CD4-positive, alpha-beta T cell treated with Interleukin-1 beta for 1 hour (primary cell): ENCODE results near the gene HDGFL2.
A peak's percentile ranks its signal among the peaks of the same experiment; 100 is the strongest.
"Not testable (repeated sequence)": the region's sequence is repeated elsewhere in the genome, so short reads cannot be mapped to it uniquely, and the experiment has no call there.

Experiments
- DNase-seq, 2 donors: peaks; one replicate each; pipeline ENCODE4 v3.0.0-alpha.2; 2020 to 2022

The HDGFL2 gene

DNA sequence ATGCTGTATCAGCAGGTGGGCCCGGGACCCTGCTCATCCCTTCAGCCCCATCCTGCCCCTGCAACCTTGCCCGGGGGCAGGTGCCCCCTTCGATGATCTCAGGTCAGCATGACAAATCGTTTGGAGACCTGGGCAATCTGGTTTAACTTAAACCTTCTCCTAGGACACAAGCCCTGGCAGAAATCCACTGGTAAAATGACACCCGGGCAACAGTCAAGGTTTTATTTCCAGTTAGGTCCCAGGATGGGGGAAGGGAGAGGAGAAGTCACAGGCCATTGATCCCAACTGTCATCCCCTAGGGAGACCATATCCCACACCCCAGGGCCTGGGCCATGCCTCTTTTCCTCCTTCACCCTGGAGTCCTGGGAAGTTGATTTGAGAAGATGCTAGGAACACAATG, 64.7 kb downstream of the HDGFL2 start:
- DNase-seq, result no peak

DNA sequence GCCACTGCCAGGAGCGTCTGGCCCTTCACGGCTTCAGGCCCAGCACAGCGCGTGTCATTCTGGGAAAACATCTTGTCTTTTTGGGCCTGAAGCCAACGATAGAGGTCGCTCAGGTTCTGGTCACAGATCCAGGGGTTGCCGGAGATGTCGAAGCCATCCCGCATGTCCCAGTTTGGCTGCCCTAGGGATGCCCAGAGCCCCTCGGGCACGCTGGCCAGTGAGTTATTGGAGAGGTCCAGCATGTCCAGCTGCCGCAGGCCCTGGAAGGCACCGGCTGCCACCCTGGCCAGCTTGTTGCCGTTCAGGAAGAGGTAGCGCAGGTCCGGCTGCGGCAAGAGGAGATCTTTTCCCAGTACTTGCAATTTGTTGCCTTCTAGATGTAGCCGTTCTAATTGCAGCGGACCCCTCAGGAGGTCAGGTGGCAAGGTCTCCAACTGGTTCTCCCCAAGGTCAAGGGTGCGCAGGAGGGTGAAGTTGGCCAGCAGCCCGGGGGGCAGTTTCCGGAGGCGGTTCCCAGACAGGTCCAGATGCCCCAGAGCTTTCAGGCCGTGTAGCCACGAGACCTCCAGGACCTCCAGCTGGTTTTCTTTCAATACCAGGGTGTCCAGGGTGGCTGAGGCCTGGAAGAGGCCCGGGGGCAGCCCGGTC, 66.0 kb downstream of the HDGFL2 start:
- DNase-seq, result no peak

GRCh38 chr19:4538601-4538954, 66.5 kb downstream of the HDGFL2 start:
- no peak for DNase-seq

DNA sequence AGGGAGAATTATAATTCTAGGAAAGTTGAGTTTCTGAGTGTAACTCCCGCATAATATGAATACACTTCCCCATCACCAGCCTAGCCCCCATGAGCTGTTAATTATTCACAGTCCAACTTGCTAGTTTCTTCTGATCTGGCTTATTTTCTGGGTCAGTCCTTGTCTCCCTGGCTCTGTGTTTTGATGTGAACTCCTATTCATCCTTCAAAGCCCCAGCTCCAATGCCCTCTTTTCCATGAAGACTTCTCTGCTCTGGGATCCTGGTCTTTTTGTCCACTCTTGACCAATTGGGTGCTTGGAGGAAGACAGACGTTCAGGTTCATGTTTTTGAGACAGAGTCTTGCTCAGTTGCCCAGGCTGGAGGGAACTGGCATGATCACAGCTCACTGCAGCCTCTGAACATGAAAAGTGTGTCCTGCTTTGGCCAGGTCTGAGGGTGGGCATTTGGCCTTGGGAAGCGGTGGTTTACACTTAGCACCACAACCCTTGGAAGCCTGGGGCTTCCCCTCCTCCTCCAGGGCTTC, 67.1 kb downstream of the HDGFL2 start:
- no peak for DNase-seq

DNA sequence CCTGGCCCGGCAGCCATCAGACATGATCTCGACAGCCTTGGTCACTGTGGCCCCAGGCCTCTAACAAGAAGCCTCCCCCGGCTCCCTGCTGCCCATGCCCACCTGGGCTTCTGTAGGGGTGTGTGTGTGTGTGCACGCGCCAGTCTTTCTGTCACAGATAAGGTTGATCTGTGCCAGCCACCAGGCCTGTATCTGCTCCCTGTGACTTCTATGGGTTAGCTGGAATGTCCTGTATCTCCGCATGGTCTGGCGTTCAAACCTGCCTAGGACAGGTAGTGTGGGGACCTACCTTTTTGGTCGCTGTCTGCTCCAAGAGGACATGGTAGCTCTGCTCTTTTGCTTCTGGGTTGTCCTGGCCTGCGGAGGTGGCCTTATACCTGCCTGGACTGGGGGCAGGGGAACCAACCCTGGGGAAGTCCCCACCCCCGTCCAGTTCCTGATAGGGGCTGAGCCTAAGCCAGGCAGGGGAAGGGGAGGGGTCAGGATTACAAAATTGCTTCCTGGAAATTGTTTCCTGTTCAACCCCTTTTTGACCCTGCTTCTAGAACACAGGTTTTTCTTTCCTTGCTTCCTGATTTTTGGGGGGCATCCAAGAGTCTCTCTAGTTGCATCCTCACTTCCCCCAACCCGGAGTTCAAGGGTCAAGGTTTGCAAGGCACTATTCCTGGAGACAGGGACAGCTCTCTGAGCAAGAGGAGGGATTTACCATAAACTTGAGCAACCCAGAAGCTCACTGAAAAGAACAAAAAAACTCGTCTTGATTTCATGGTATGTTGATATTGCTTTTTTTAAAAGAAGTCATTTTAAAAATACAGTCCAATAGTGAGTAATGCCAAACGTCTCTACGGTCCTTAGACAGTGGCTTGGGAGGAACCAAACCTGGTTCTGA, 67.8 kb downstream of the HDGFL2 start, which contains the start of gene LRG1:
LRG1 (minus strand) TSS at position 344 of the 889 bp plus-strand sequence; CDS start at position 321, 23 bp downstream.
- peak; percentile 12 to 62 for DNase-seq

DNA sequence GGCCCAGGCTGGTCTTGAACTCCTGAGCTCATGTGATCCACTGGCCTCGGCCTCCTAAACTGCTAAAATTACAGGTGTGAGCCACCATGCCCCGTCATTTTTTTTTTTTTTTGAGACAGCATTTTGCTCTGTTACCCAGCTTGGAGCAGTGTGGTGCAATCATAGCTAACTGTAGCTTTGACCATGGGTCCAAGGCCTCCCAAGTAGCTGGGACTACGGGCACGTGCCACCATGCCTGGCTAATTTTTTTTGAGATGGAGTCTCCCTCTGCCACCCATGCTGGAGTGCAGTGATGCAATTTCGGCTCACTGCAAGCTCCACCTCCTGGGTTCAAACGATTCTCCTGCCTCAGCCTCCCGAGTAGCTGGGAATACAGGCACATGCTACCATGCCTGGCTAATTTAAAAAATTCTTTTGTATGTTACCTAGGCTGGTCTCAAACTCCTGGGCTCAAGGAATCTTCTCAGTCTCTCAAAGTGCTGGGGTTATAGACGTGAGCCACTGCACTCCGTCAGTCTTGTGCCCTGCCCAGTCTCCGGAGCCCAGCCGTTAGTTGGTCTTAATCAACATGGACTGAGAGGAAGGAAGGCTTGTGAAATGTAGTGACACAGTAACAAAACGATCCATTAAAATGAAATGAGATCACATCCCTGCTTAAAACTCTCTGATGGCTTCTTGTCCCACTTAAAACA, 69.2 kb downstream of the HDGFL2 start:
- DNase-seq, result peak in 1 of 2 donors; percentile 37

DNA sequence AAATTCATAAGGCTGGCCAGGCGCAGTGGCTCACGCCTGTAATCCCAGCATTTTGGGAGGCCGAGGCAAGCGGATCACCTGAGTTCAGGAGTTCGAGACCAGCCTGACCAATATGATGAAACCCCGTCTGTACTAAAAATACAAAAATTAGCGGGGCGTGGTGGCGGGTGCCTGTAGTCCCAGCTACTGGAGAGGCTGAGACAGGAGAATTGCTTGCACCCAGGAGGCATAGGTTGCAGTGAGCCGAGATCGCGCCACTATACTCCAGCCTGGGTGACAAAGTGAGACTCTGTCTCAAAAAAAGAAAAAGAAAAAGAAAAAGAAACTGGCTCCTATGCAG, 69.7 kb downstream of the HDGFL2 start:
- not testable (repeated sequence) for DNase-seq

- DNase-seq, result no peak
Observed at GRCh38 chr19:4542896-4543841, 71.1 kb downstream of the HDGFL2 start.

- no peak for DNase-seq
Observed at GRCh38 chr19:4543842-4544647, 71.9 kb downstream of the HDGFL2 start.

DNA sequence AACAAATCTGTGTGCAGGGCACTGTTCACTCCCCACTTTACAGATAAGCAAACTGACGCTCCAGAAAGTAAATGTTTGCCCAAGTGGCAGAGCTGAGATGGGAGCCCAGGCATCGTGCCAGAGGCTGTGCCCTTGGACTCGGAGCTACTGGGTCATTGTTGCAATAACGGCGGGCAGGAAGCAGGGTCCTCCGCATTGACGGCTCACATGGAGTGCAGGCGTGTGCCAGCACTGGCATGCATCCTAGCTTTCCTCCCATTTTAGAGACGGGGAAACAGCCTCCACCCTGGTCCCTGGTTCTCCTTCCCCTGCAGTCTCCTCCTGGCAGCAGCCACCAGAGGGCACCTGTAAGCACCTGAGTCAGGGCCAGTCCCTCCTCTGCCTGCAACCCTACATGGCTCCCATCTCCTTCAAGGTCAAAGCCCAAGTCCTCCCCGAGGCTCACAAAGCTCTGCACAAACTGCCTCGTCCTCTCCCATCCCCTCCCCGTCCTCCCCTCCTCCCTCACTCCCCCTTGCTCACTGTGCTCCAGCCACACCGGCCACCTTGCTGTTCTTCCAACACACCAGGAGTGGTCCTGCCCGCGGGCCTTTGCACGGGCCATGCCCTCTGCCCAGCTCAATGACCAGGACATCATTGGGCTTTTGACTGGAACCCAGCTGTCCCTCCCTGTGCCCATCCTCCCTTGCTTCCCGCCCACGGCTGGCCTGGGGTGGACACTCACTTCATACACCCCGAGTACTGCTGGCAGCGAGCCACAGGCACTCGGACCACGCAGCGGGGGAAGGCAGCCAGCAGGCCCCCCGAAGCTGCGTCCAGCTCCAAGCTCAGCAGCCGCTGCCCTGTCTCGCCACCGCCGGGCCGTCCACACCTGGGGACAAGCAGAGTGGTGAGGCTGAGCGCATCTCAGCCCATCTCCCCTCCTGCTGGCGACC, 75.5 kb downstream of the HDGFL2 start:
- peak in 1 of 2 donors; percentile 38 for DNase-seq

GRCh38 chr19:4548238-4548584, 76.1 kb downstream of the HDGFL2 start:
- no peak for DNase-seq

DNA sequence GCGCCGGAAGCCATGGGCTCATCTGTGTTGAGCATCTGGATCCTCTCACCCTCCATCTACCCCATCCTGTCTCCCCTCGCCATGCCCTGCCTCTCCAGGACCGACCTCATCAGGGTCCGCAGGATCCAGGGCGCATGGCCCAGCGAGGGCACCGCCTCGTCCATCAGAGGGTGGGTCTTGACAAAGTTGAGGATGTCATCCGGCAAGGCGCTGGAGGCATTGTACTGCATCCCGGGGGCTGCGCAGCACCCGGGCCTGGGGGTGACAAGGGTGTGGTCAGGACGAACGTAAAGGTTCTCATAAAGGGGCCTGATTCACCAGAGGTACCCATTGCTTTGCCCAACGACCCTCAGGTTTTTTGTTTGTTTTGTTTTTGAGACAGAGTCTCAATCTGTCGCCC, 77.9 kb downstream of the HDGFL2 start:
- no peak for DNase-seq

- no peak for DNase-seq
Observed at GRCh38 chr19:4550479-4551050, 78.5 kb downstream of the HDGFL2 start.
